Liver (tissue), 9 donors: ENCODE results near the gene PGAP6. TPM values are rescaled to one million over a fixed set of nuclear protein-coding genes. Genes with fewer than 3 reads are reported as not detected.

ENCODE experiments used
- DNase-seq: peaks from one replicate; pipeline ENCODE4 v3.0.0-alpha.2; 2017; ENCODE audit warnings: low spot score
- H3K27ac ChIP-seq, 2 donors: one replicate each; pipeline ENCODE4 v1.7.0; 2013; ENCODE audit warnings: inconsistent platforms in 2 of 2, low read length in 2 of 2, control low read depth in 1 of 2, low read depth in 1 of 2, mild to moderate bottlenecking in 1 of 2
- H3K27me3 ChIP-seq, 4 donors: one replicate each; pipeline versions ENCODE4 v1.6.1 to v1.7.0; 2013; ENCODE audit warnings: low read length in 3 of 4, inconsistent platforms in 1 of 4, mild to moderate bottlenecking in 1 of 4, moderate library complexity in 1 of 4; ENCODE audit not compliant: control insufficient read depth in 4 of 4, insufficient read depth in 4 of 4
- H3K36me3 ChIP-seq, 4 donors: one replicate each; pipeline versions ENCODE4 v1.6.1 to v1.7.0; 2013; ENCODE audit warnings: low read length in 3 of 4, mild to moderate bottlenecking in 3 of 4, low read depth in 1 of 4, moderate library complexity in 1 of 4; ENCODE audit not compliant: control insufficient read depth in 4 of 4, insufficient read depth in 3 of 4
- H3K4me1 ChIP-seq, 4 donors: one replicate each; pipeline versions ENCODE4 v1.6.1 to v1.7.0; 2013; ENCODE audit warnings: low read length in 3 of 4, mild to moderate bottlenecking in 3 of 4, moderate library complexity in 1 of 4; ENCODE audit not compliant: control insufficient read depth in 4 of 4, insufficient read depth in 4 of 4
- H3K4me3 ChIP-seq, 3 donors: one replicate each; pipeline versions ENCODE4 v1.6.1 to v1.7.0; 2013; ENCODE audit warnings: low read length in 3 of 3, control low read depth in 1 of 3, low read depth in 1 of 3, mild to moderate bottlenecking in 1 of 3
- H3K9ac ChIP-seq, 2 donors: one replicate each; pipeline ENCODE4 v1.7.0; 2013; ENCODE audit warnings: low read length in 2 of 2, mild to moderate bottlenecking in 2 of 2, moderate library complexity in 2 of 2, control low read depth in 1 of 2, low read depth in 1 of 2
- H3K9me3 ChIP-seq, 4 donors: one replicate each; pipeline versions ENCODE4 v1.6.1 to v1.7.0; 2013; ENCODE audit warnings: low read length in 3 of 4; ENCODE audit not compliant: control insufficient read depth in 4 of 4
- EGR1 ChIP-seq, 2 donors: IDR thresholded peaks; 2 replicates each; pipeline ENCODE4 v1.6.1; 2016 to 2018; ENCODE audit warnings: antibody characterized with exemption in 2 of 2, low read depth in 2 of 2
- FOXA2 ChIP-seq: IDR thresholded peaks from 2 replicates; pipeline ENCODE4 v1.6.1; 2016; ENCODE audit warnings: antibody characterized with exemption
- HNF4A ChIP-seq, 2 donors: conservative IDR thresholded peaks; 2 replicates each; pipeline ENCODE4 v1.6.1; 2016; ENCODE audit warnings: antibody characterized with exemption in 2 of 2, mild to moderate bottlenecking in 2 of 2
- HNF4G ChIP-seq: IDR thresholded peaks from 2 replicates; pipeline ENCODE4 v1.6.1; 2016; ENCODE audit warnings: antibody characterized with exemption
- JUND ChIP-seq, 2 donors: IDR thresholded peaks; 2 replicates each; pipeline ENCODE4 v1.6.1; 2016; ENCODE audit warnings: antibody characterized with exemption in 2 of 2
- NR2F2 ChIP-seq: IDR thresholded peaks from 2 replicates; pipeline ENCODE4 v1.6.1; 2016; ENCODE audit warnings: antibody characterized with exemption
- RAD21 ChIP-seq, 2 donors: IDR thresholded peaks; 2 replicates each; pipeline ENCODE4 v1.6.1; 2016; ENCODE audit warnings: antibody characterized with exemption in 2 of 2, mild to moderate bottlenecking in 2 of 2
- RXRA ChIP-seq, 2 donors: IDR thresholded peaks; 2 replicates each; pipeline ENCODE4 v1.6.1; 2017 to 2018; ENCODE audit warnings: antibody characterized with exemption in 2 of 2, mild to moderate bottlenecking in 1 of 2
- SP1 ChIP-seq: IDR thresholded peaks from 2 replicates; pipeline ENCODE4 v1.6.1; 2018; ENCODE audit warnings: antibody characterized with exemption, mild to moderate bottlenecking
- TAF1 ChIP-seq: conservative IDR thresholded peaks from 2 replicates; pipeline ENCODE4 v1.6.1; 2016; ENCODE audit warnings: antibody characterized with exemption, mild to moderate bottlenecking
- YY1 ChIP-seq: IDR thresholded peaks from 2 replicates; pipeline ENCODE4 v1.6.1; 2016; ENCODE audit warnings: antibody characterized with exemption, mild to moderate bottlenecking
- WGBS: extraction: QIAGEN DNeasy Blood & Tissue Kit; methylation state at CpG from one replicate; pipeline ENCODE4 v1.1.7; 2013; 5-methylcytosine and 5-hydroxymethylcytosine counted together
- polyA plus RNA-seq, 2 donors: library from polyadenylated mRNA; stranded (reverse) in 1 of 2; unstranded in 1 of 2; fragments of 200-250 nt in 1 of 2; fragments of >200 nt in 1 of 2; fragmentation: Nextera tagmentation in 1 of 2; extraction: Ambion mirVana in 1 of 2; gene quantifications; one replicate each; pipeline versions ENCODE4 v1.2.1 to v1.2.3, GENCODE V29; 2013 to 2015
- total RNA-seq, 2 donors: library from RNA; depleted of rRNA; stranded (reverse); fragments of >200 nt; gene quantifications; one replicate each; pipeline ENCODE4 v1.2.3, GENCODE V29; 2014
- TF ChIP-seq, protein P1 (sequence below): IDR thresholded peaks from 2 replicates; pipeline ENCODE4 v1.6.1; 2016; ENCODE audit warnings: antibody characterized with exemption, mild to moderate bottlenecking
- TF ChIP-seq, protein P2 (sequence below): IDR thresholded peaks from 2 replicates; pipeline ENCODE4 v1.6.1; 2016; ENCODE audit warnings: antibody characterized with exemption
- TF ChIP-seq, protein P3 (sequence below): IDR thresholded peaks from 2 replicates; pipeline ENCODE4 v1.6.1; 2016; ENCODE audit warnings: antibody characterized with exemption
- TF ChIP-seq, protein P4 (sequence below): fragments of 150-350 bp; IDR thresholded peaks from 2 replicates; pipeline ENCODE4 v1.5.1; 2017; ENCODE audit warnings: improper control_type of control experiment, low read depth, low read length; ENCODE audit not compliant: missing input control
- donor health status: healthy.
- donor health status: healthy.
- donor health status: healthy.
- donor health status: healthy.
- donor health status: healthy.

PGAP6 gene
- total and polyA plus RNA-seq, 4 donors = 18.9 to 50.5 (median 38.0) TPM

DNA sequence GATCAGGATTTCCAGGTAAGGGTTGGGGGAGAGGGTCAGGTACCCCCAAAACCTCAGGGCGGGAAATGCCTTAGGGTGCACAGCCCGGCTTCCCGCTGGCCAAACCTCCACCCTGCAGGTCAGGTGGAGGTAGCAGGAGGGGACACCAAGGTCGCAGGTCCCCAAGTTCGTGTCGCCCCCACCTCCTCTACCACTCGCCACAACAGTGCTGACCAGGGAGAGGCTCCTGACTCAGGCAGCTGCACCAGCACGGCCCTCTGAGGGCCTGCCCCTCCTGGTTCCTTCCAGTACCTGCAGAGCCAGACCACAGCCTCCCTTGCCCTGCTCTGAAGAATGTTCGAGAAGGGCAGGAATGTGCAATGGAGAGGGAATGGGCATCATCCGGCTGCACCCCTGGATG is 15.3 kb downstream of the PGAP6 start (continued):
- TF ChIP-seq, protein P1, sequence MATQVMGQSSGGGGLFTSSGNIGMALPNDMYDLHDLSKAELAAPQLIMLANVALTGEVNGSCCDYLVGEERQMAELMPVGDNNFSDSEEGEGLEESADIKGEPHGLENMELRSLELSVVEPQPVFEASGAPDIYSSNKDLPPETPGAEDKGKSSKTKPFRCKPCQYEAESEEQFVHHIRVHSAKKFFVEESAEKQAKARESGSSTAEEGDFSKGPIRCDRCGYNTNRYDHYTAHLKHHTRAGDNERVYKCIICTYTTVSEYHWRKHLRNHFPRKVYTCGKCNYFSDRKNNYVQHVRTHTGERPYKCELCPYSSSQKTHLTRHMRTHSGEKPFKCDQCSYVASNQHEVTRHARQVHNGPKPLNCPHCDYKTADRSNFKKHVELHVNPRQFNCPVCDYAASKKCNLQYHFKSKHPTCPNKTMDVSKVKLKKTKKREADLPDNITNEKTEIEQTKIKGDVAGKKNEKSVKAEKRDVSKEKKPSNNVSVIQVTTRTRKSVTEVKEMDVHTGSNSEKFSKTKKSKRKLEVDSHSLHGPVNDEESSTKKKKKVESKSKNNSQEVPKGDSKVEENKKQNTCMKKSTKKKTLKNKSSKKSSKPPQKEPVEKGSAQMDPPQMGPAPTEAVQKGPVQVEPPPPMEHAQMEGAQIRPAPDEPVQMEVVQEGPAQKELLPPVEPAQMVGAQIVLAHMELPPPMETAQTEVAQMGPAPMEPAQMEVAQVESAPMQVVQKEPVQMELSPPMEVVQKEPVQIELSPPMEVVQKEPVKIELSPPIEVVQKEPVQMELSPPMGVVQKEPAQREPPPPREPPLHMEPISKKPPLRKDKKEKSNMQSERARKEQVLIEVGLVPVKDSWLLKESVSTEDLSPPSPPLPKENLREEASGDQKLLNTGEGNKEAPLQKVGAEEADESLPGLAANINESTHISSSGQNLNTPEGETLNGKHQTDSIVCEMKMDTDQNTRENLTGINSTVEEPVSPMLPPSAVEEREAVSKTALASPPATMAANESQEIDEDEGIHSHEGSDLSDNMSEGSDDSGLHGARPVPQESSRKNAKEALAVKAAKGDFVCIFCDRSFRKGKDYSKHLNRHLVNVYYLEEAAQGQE = no peak

DNA sequence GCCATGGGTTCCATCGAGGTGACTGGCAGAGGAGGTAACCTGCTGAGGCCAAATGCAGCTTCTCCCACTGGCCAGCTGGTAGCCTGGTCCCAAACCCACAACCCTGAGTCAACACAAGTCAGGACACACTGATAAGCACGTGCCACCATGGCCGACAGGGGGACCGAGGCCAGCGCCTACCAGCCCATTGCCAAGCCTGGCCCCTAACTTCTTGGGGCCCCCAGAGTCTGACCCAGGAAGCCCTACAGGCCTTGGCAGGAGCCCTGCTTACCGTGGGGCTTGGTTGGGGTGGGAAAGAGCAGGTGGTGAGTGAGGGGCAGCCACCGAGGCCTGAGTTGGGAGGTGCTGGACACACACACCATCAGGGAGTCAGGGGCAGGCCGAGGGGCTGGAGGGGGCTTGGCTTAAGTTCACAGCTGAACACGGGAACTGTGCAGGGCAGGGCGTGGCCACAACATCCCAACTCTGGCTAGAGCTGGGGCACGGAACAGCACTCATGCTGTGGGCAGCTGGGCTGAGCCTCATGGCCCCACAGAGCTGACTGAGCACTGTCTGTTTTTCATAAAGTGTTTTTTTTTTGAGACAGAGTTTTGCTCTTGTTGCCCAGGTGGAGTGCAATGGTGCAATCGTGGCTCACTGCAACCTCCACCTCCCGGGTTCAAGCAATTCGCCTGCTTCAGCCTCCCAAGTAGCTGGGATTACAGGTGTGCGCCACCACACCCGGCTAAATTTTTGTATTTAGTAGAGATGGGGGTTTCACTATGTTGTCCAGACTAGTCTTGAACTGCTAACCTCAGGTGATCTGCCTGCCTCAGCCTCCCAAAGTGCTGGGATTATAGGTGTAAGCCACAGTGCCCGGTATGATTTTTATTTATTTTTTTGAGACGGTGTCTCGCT is 16.9 kb downstream of the PGAP6 start:
- Histone ChIP-seq H3K9me3 (no peaks in the 10 kb centered on the region), H3K4me3 (no peak overlapping the region), H3K9ac (no peak overlapping the region), H3K27me3 (no peaks in the 10 kb centered on the region), H3K27ac (no peak overlapping the region), H3K36me3 (peaks cover 0 to 14% (median 4%) of the 10 kb centered on the region in 4 donors), H3K4me1 (peaks cover 2 to 11% (median 10%) of the 10 kb centered on the region in 4 donors)
- 59% methylated on average over 19 of the region's 19 CpGs for WGBS
- DNase-seq = no peak
- TF ChIP-seq RAD21 (IDR thresholded peaks at IDR 0.05) (no peak), YY1 (no peak), HNF4A (conservative IDR thresholded peaks at IDR 0.05) (no peak), SP1 (no peak), NR2F2 (no peak), JUND (IDR thresholded peaks at IDR 0.05) (no peak), HNF4G (no peak), EGR1 (IDR thresholded peaks at IDR 0.05; ENCODE audit: low read depth in 2 of 2) (no peak), FOXA2 (no peak), RXRA (IDR thresholded peaks at IDR 0.05) (no peak), TAF1 (no peak)
- TF ChIP-seq, protein P2, sequence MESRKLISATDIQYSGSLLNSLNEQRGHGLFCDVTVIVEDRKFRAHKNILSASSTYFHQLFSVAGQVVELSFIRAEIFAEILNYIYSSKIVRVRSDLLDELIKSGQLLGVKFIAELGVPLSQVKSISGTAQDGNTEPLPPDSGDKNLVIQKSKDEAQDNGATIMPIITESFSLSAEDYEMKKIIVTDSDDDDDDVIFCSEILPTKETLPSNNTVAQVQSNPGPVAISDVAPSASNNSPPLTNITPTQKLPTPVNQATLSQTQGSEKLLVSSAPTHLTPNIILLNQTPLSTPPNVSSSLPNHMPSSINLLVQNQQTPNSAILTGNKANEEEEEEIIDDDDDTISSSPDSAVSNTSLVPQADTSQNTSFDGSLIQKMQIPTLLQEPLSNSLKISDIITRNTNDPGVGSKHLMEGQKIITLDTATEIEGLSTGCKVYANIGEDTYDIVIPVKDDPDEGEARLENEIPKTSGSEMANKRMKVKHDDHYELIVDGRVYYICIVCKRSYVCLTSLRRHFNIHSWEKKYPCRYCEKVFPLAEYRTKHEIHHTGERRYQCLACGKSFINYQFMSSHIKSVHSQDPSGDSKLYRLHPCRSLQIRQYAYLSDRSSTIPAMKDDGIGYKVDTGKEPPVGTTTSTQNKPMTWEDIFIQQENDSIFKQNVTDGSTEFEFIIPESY = no peak
- TF ChIP-seq, protein P1 = no peak
- TF ChIP-seq, protein P3, sequence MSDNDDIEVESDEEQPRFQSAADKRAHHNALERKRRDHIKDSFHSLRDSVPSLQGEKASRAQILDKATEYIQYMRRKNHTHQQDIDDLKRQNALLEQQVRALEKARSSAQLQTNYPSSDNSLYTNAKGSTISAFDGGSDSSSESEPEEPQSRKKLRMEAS = no peak
- TF ChIP-seq, protein P4, sequence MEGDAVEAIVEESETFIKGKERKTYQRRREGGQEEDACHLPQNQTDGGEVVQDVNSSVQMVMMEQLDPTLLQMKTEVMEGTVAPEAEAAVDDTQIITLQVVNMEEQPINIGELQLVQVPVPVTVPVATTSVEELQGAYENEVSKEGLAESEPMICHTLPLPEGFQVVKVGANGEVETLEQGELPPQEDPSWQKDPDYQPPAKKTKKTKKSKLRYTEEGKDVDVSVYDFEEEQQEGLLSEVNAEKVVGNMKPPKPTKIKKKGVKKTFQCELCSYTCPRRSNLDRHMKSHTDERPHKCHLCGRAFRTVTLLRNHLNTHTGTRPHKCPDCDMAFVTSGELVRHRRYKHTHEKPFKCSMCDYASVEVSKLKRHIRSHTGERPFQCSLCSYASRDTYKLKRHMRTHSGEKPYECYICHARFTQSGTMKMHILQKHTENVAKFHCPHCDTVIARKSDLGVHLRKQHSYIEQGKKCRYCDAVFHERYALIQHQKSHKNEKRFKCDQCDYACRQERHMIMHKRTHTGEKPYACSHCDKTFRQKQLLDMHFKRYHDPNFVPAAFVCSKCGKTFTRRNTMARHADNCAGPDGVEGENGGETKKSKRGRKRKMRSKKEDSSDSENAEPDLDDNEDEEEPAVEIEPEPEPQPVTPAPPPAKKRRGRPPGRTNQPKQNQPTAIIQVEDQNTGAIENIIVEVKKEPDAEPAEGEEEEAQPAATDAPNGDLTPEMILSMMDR = no peak
